IMR-90 (cell line): ENCODE results near the gene NUDT9. TPM values are rescaled to one million over a fixed set of nuclear protein-coding genes. Genes with fewer than 3 reads are reported as not detected.
"Not testable (repeated sequence)": the region's sequence is repeated elsewhere in the genome, so short reads cannot be mapped to it uniquely, and the experiment has no call there.

Experiments used
- ATAC-seq: fragments of 200-7000 bp; cut with Tn5 transposase; 2 replicates; pipeline ENCODE4 v1.9.1; 2020; ENCODE audit warnings: low read depth, mild to moderate bottlenecking, moderate library complexity
- BruUV-seq: library from RNA; stranded (reverse); fragments of 400-500 nt; replicated peaks from 2 replicates; lab custom pipeline; 2021; lab: Mats Ljungman, UMichigan
- CTCF ChIA-PET: fragments of 300-600 bp; formaldehyde crosslinking; extraction: SDS; loops from one replicate; lab custom pipeline; 2021; ENCODE audit warnings: antibody characterized with exemption; lab: Yijun Ruan, JAX
- POLR2A ChIA-PET: fragments of 300-600 bp; sonication (Branson Sonifier 250); formaldehyde crosslinking; loops from one replicate; lab custom pipeline; 2022; ENCODE audit warnings: antibody characterized with exemption; ENCODE audit not compliant: unreplicated experiment; lab: Charles Lee
- DNase-seq: peaks from one replicate; pipeline ENCODE4 v3.0.0; 2013
- H2AFZ ChIP-seq: replicated peaks from 2 replicates; pipeline ENCODE3; 2013; ENCODE audit warnings: low read length, mild to moderate bottlenecking; ENCODE audit not compliant: poor library complexity
- H2AK5ac ChIP-seq: 2 replicates; pipeline ENCODE4 v1.6.1; 2013; ENCODE audit warnings: low read depth, low read length, inconsistent platforms
- H2AK9ac ChIP-seq: replicated peaks from 2 replicates; pipeline ENCODE3; 2013; ENCODE audit warnings: mild to moderate bottlenecking, low read depth, low read length, moderate library complexity; ENCODE audit not compliant: poor library complexity
- H2BK120ac ChIP-seq: 2 replicates; pipeline ENCODE4 v1.6.1; 2013; ENCODE audit warnings: low read depth, low read length, inconsistent platforms
- H2BK15ac ChIP-seq: 3 replicates; pipeline ENCODE4 v1.6.1; 2013; ENCODE audit warnings: low read depth, low read length, inconsistent platforms
- H2BK20ac ChIP-seq: 2 replicates; pipeline ENCODE4 v1.6.1; 2013; ENCODE audit warnings: low read depth, mild to moderate bottlenecking, inconsistent platforms, low read length, moderate library complexity
- H2BK5ac ChIP-seq: 2 replicates; pipeline ENCODE4 v1.6.1; 2013; ENCODE audit warnings: mild to moderate bottlenecking, low read depth, low read length, inconsistent platforms; ENCODE audit not compliant: poor library complexity, severe bottlenecking
- H3K14ac ChIP-seq: replicated peaks from 2 replicates; pipeline ENCODE4 v1.6.1; 2013; ENCODE audit warnings: low read depth, low read length, inconsistent platforms
- H3K18ac ChIP-seq: 2 replicates; pipeline ENCODE4 v1.6.1; 2013; ENCODE audit warnings: low read depth, low read length, control low read depth
- H3K23ac ChIP-seq: 2 replicates; pipeline ENCODE4 v1.6.1; 2013; ENCODE audit warnings: low read depth, low read length, inconsistent platforms
- H3K27ac ChIP-seq: 2 replicates; pipeline ENCODE4 v1.5.1; 2013; ENCODE audit warnings: mild to moderate bottlenecking, control low read depth, low read length; ENCODE audit not compliant: insufficient read depth
- H3K27me3 ChIP-seq: 2 replicates; pipeline ENCODE4 v1.6.1; 2013; ENCODE audit warnings: low read length; ENCODE audit not compliant: control insufficient read depth, insufficient read depth
- H3K36me3 ChIP-seq: 2 replicates; pipeline ENCODE4 v1.6.1; 2013; ENCODE audit warnings: low read length, mixed read lengths; ENCODE audit not compliant: control insufficient read depth, insufficient read depth
- H3K4ac ChIP-seq: 2 replicates; pipeline ENCODE4 v1.6.1; 2013; ENCODE audit warnings: low read depth, low read length, inconsistent platforms
- H3K4me1 ChIP-seq: 2 replicates; pipeline ENCODE4 v1.6.1; 2013; ENCODE audit warnings: low read length, mixed read lengths; ENCODE audit not compliant: control insufficient read depth, insufficient read depth
- H3K4me2 ChIP-seq: 2 replicates; pipeline ENCODE4 v1.6.1; 2013; ENCODE audit warnings: low read depth, mild to moderate bottlenecking, control low read depth, low read length, moderate library complexity
- H3K4me3 ChIP-seq: 2 replicates; pipeline ENCODE4 v1.5.1; 2013; ENCODE audit warnings: low read depth, mild to moderate bottlenecking, control low read depth, low read length, moderate library complexity; ENCODE audit not compliant: insufficient read depth
- H3K56ac ChIP-seq: 2 replicates; pipeline ENCODE4 v1.6.1; 2013; ENCODE audit warnings: low read length, inconsistent platforms; ENCODE audit not compliant: insufficient read depth; ENCODE audit errors: extremely low read depth
- H3K79me1 ChIP-seq, 2 experiments: 2 replicates each; pipeline ENCODE4 v1.6.1; 2013; ENCODE audit warnings: low read length in 2 of 2, inconsistent platforms in 1 of 2, low read depth in 1 of 2
- H3K9ac ChIP-seq: 2 replicates; pipeline ENCODE4 v1.6.1; 2013; ENCODE audit warnings: low read depth, low read length, control low read depth
- H3K9me1 ChIP-seq: 2 replicates; pipeline ENCODE4 v1.6.1; 2013; ENCODE audit warnings: low read length, inconsistent platforms; ENCODE audit not compliant: insufficient read depth
- H3K9me3 ChIP-seq: 2 replicates; pipeline ENCODE4 v1.6.1; 2013; ENCODE audit warnings: low read length; ENCODE audit not compliant: control insufficient read depth, insufficient read depth
- H4K20me1 ChIP-seq: 2 replicates; pipeline ENCODE4 v1.6.1; 2013; ENCODE audit warnings: low read length, inconsistent platforms; ENCODE audit not compliant: insufficient read depth
- H4K5ac ChIP-seq: 2 replicates; pipeline ENCODE4 v1.6.1; 2013; ENCODE audit warnings: mild to moderate bottlenecking, low read depth, low read length, control low read depth
- H4K8ac ChIP-seq, 2 experiments: 2 replicates each; pipeline ENCODE4 v1.6.1; 2013; ENCODE audit warnings: low read depth in 2 of 2, low read length in 2 of 2, control low read depth in 1 of 2, inconsistent platforms in 1 of 2
- H4K91ac ChIP-seq: 2 replicates; pipeline ENCODE4 v1.6.1; 2013; ENCODE audit warnings: low read depth, low read length, inconsistent platforms; ENCODE audit not compliant: insufficient read depth
- CHD1 ChIP-seq: IDR thresholded peaks from 2 replicates; pipeline ENCODE4 v1.6.1; 2012; ENCODE audit warnings: low read depth, low read length, improper control_type of control experiment
- RAD21 ChIP-seq: IDR thresholded peaks from 2 replicates; pipeline ENCODE4 v1.6.1; 2012; ENCODE audit warnings: low read length, improper control_type of control experiment
- WGBS, 2 experiments: methylation state at CpG; one replicate each; pipeline versions ENCODE4 v1.1.5 to v1.1.7; 2013; ENCODE audit warnings: missing lambda C conversion rate in 2 of 2; ENCODE audit not compliant: insufficient read length in 1 of 2; ENCODE audit errors: extremely low coverage in 2 of 2; 5-methylcytosine and 5-hydroxymethylcytosine counted together
- dilution Hi-C: fragments of 300-500 bp; cut with HindIII; formaldehyde crosslinking; loops from one replicate; pipeline ENCODE4 v1.14.3; 2018; ENCODE audit warnings: low sequenced_read_pairs; ENCODE audit not compliant: unreplicated experiment
- in situ Hi-C: fragments of 300-500 bp; cut with MboI; formaldehyde crosslinking; loops from 3 replicates; pipeline ENCODE4 v1.14.3; 2019; ENCODE audit warnings: low sequenced_read_pairs, inconsistent platforms, mixed read lengths
- intact Hi-C: fragments of 100-400 bp; cut with micrococcal nuclease; formaldehyde crosslinking; loops from 2 replicates; pipeline ENCODE4 v1.10.0; 2022
- polyA plus RNA-seq, 3 experiments: library from polyadenylated mRNA; depleted of rRNA; stranded (reverse); fragments of >200 nt; gene quantifications; 2 replicates each; pipeline ENCODE4 v1.2.3, GENCODE V29; 2012; ENCODE audit warnings: low replicate concordance in 1 of 3
- total RNA-seq: library from RNA; depleted of rRNA; stranded (reverse); fragments of >200 nt; gene quantifications from 2 replicates; pipeline ENCODE4 v1.2.3, GENCODE V29; 2012

NUDT9 gene
- total and polyA plus RNA-seq, 2 of the 4 experiments (the other 2 are of a cell fraction), result 10.0 to 23.5 TPM

GRCh38 chr4:87388901-87389300 lies 33.5 kb upstream of the NUDT9 start:
- WGBS, 2 experiments, result no CpG with 5 or more reads among the region's 3 CpGs
- H3K56ac ChIP-seq, result no peak overlapping the region
- intact Hi-C loops, result no loop called here
- no TSS peak for BruUV-seq
- H3K18ac ChIP-seq, result no peak overlapping the region
- ChIA-PET POLR2A (no interaction called here), CTCF (no interaction called here)
- H3K23ac ChIP-seq, result no peak overlapping the region
- DNase-seq, result no peak
- TF ChIP-seq CHD1 (no peak), RAD21 (no peak)
- H2AK5ac ChIP-seq, result no peak overlapping the region
- no peak overlapping the region for H2BK120ac ChIP-seq
- no peaks in the 10 kb centered on the region for H3K27me3 ChIP-seq
- H3K36me3 ChIP-seq, result peaks cover 4% of the 10 kb centered on the region; the same call in 1 of the 2 replicates
- H2BK5ac ChIP-seq, result no peak overlapping the region
- dilution Hi-C loops, result no loop called here
- peaks cover 12 to 41% of the 10 kb centered on the region in 2 experiments; a peak in 2 of 4 replicates for H3K79me1 ChIP-seq
- no peak overlapping the region for H3K14ac ChIP-seq
- no peak overlapping the region for H3K4ac ChIP-seq
- H4K5ac ChIP-seq, result no peak overlapping the region
- no peak for ATAC-seq
- no peak overlapping the region; the same call in 1 of the 2 replicates for H3K4me2 ChIP-seq
- H4K91ac ChIP-seq, result no peak overlapping the region
- no peak overlapping the region for H4K8ac ChIP-seq
- peaks cover 2% of the 10 kb centered on the region; the same call in 1 of the 2 replicates for H3K9me3 ChIP-seq
- H3K9me1 ChIP-seq, result no peaks in the 10 kb centered on the region
- H2AFZ ChIP-seq, result no peak overlapping the region
- H2BK20ac ChIP-seq, result no peak overlapping the region
- H3K4me3 ChIP-seq, result no peak overlapping the region
- H3K9ac ChIP-seq, result no peak overlapping the region
- H2AK9ac ChIP-seq, result no peak overlapping the region
- H2BK15ac ChIP-seq, result no peak overlapping the region
- no peak overlapping the region for H3K27ac ChIP-seq
- H4K20me1 ChIP-seq, result no peaks in the 10 kb centered on the region
- in situ Hi-C loops, result no loop called here
- H3K4me1 ChIP-seq, result 0 out of 2 replicates have a peak, but pooled peaks cover 2% of the 10 kb centered on the region

- in situ Hi-C loops, result not testable (repeated sequence)
- POLR2A ChIA-PET, result interaction anchor here (1.0 to 1.6 kb wide), 3 partner anchors 8 to 33 kb away, joined by 3 to 8 read pairs (median 5); partner anchors contain the start of gene NUDT9
Measured at GRCh38 chr4:87390055-87390454, 32.3 kb upstream of the NUDT9 start.

More at GRCh38 chr4:87390055-87390454, 32.3 kb upstream of the NUDT9 start:
- H2BK120ac ChIP-seq, H2AK9ac ChIP-seq, H3K27me3 ChIP-seq, H2BK5ac ChIP-seq, H3K4ac ChIP-seq, H3K27ac ChIP-seq, BruUV-seq, H3K23ac ChIP-seq, H3K4me1 ChIP-seq, ATAC-seq, H2BK20ac ChIP-seq, H4K5ac ChIP-seq, dilution Hi-C loops, H3K18ac ChIP-seq, H3K9me1 ChIP-seq, H4K20me1 ChIP-seq, DNase-seq, H3K36me3 ChIP-seq, H2AK5ac ChIP-seq, H4K91ac ChIP-seq, H2BK15ac ChIP-seq, H2AFZ ChIP-seq, H3K9me3 ChIP-seq, H3K14ac ChIP-seq: not testable (repeated sequence)
- peaks cover 12 to 41% of the 10 kb centered on the region in 2 experiments; a peak in 2 of 4 replicates for H3K79me1 ChIP-seq
- intact Hi-C loops, result loop anchor here (2.0 kb wide), 2 partner anchors 15 to 33 kb away; partner anchors contain the start of gene NUDT9
- CTCF ChIA-PET, result interaction anchor here (0.7 to 1.6 kb wide), 3 partner anchors 14 to 75 kb away, joined by 3 to 6 read pairs (median 5); no protein-coding TSS in a partner anchor
- H4K8ac ChIP-seq, result peak overlapping the region in 1 of 2 experiments; percentile 59; a peak in 2 of 4 replicates
- peak overlapping the region; percentile 28; the same call in 1 of the 2 replicates for H3K56ac ChIP-seq
- H3K4me3 ChIP-seq, result peak overlapping the region; percentile 66
- H3K9ac ChIP-seq, result 0 out of 2 replicates have a peak overlapping the region, but pooled peaks have one; percentile 54
- peak overlapping the region; percentile 65 for H3K4me2 ChIP-seq
- WGBS, 2 experiments, result no CpG with 5 or more reads among the region's 20 CpGs
